A549 treated with CORT108297 at 1 μM for 4 hours (cell line): ENCODE data around the gene WDR64. TPM values are rescaled to one million over a fixed set of nuclear protein-coding genes. Genes with fewer than 3 reads are reported as not detected.

ENCODE experiments used
- total RNA-seq: library from RNA; stranded (reverse); fragments of 200-300 nt; extraction: Qiagen RNA extraction; gene quantifications from 5 replicates; pipeline ENCODE4 v1.2.3, GENCODE V29; 2022

The WDR64 gene
- total RNA-seq: not detected in 5 replicates

GRCh38 chr1:241652012-241652411 is at the start of gene WDR64:
TSS of gene WDR64 (plus strand) at chr1:241652281. CDS start at chr1:241652485, 204 bp downstream.

GRCh38 chr1:241640149-241640866 is 11.8 kb upstream of the WDR64 start, which contains the start of the genes CHML and OPN3:
TSS of gene CHML (minus strand) at chr1:241640369. CDS start at chr1:241635766, 4,603 bp downstream.
TSS of gene OPN3 (minus strand) at chr1:241640369. CDS start at chr1:241640254, 115 bp downstream.

GRCh38 chr1:241847796-241848685 is 196.0 kb downstream of the WDR64 start, which contains the start of gene EXO1:
TSS of gene EXO1 (plus strand) at chr1:241848204. CDS start at chr1:241850426, 2,222 bp downstream.

Other genes with a start within 250 kb of the WDR64 start
- gene FH, start 132.5 kb upstream of the WDR64 start, total RNA-seq: 85.7 to 89.6 TPM (median 88.4 TPM) in 5 replicates
- 0.74 to 1.6 TPM (median 1.4 TPM) in 5 replicates for gene KMO, start 119.9 kb upstream of the WDR64 start, total RNA-seq
- 8.2 to 9.2 TPM (median 8.6 TPM) in 5 replicates for gene CHML, start 11.9 kb upstream of the WDR64 start, total RNA-seq
- gene OPN3, start 11.9 kb upstream of the WDR64 start, total RNA-seq: 50.4 to 64.8 TPM (median 57.4 TPM) in 5 replicates
- 21.6 to 32.1 TPM (median 24.9 TPM) in 5 replicates for gene EXO1, start 195.9 kb downstream of the WDR64 start, total RNA-seq